ENCODE measurements around the gene P3H2. TPM values are rescaled to one million over a fixed set of nuclear protein-coding genes. Genes with fewer than 3 reads are reported as not detected.
A peak's percentile ranks its signal among the peaks of the same experiment; 100 is the strongest.

P3H2 gene
- total and polyA plus RNA-seq, 2 experiments from 2014 or later = 14.5 TPM

- Histone ChIP-seq H3K9me2 (replicated peaks; ENCODE audit: insufficient read depth) (no peaks in the 10 kb centered on the region), H3K4me2 (peak overlapping the region; percentile 59), H3K27ac (peak overlapping the region; percentile 15), H3K9me3 (ENCODE audit: low read depth) (no peaks in the 10 kb centered on the region), H3K79me2 (peaks cover 4% of the 10 kb centered on the region), H3K36me3 (replicated peaks; ENCODE audit: insufficient read depth, low read depth) (no peaks in the 10 kb centered on the region), H2AFZ (no peak overlapping the region), H4K20me1 (ENCODE audit: insufficient read depth, poor library complexity, severe bottlenecking) (no peaks in the 10 kb centered on the region), H3K4me1 (ENCODE audit: insufficient read depth) (peaks cover 25% of the 10 kb centered on the region), H3K4me3 (no peak overlapping the region), H3K27me3 (no peaks in the 10 kb centered on the region)
- DNase-seq (ENCODE audit: low spot score) = no peak
- TF ChIP-seq EZH2phosphoT487 (IDR thresholded peaks at IDR 0.05; ENCODE audit: low read depth, severe bottlenecking, unreplicated experiment) (no peak), EZH2 (IDR thresholded peaks at IDR 0.05; ENCODE audit: borderline replicate concordance) (no peak), CTCF (IDR thresholded peaks at IDR 0.05; ENCODE audit: poor library complexity) (no peak)
- 50% methylated on average over 9 of the region's 9 CpGs for whole genome bisulfite sequencing (ENCODE audit: low lambda C conversion rate, missing lambda C conversion rate)
Observed at GRCh38 chr3:190048932-190049441, 71.7 kb downstream of the P3H2 start.

GRCh38 chr3:190044974-190045373, 75.7 kb downstream of the P3H2 start:
- H3K9me3 ChIP-seq (ENCODE audit: low read depth) = no peaks in the 10 kb centered on the region
- peaks cover 49% of the 10 kb centered on the region for H3K4me1 ChIP-seq (ENCODE audit: insufficient read depth)
- no peaks in the 10 kb centered on the region for H3K9me2 ChIP-seq (replicated peaks; ENCODE audit: insufficient read depth)
- H3K36me3 ChIP-seq (replicated peaks; ENCODE audit: insufficient read depth, low read depth) = no peaks in the 10 kb centered on the region
- no peak overlapping the region for H3K4me3 ChIP-seq
- H3K4me2 ChIP-seq = no peak overlapping the region
- no peaks in the 10 kb centered on the region for H4K20me1 ChIP-seq (ENCODE audit: insufficient read depth, poor library complexity, severe bottlenecking)
- no peak for DNase-seq (ENCODE audit: low spot score)
- no peak overlapping the region for H2AFZ ChIP-seq
- WGBS (ENCODE audit: low lambda C conversion rate, missing lambda C conversion rate) = 61% methylated on average over 2 of the region's 2 CpGs
- TF ChIP-seq EZH2 (IDR thresholded peaks at IDR 0.05; ENCODE audit: borderline replicate concordance) = no peak
- TF ChIP-seq EZH2phosphoT487 (IDR thresholded peaks at IDR 0.05; ENCODE audit: low read depth, severe bottlenecking, unreplicated experiment) = no peak
- no peak for TF ChIP-seq CTCF (IDR thresholded peaks at IDR 0.05; ENCODE audit: poor library complexity)
- H3K27ac ChIP-seq = peak overlapping the region; percentile 14
- peaks cover 8% of the 10 kb centered on the region for H3K79me2 ChIP-seq
- H3K27me3 ChIP-seq = no peaks in the 10 kb centered on the region

DNA sequence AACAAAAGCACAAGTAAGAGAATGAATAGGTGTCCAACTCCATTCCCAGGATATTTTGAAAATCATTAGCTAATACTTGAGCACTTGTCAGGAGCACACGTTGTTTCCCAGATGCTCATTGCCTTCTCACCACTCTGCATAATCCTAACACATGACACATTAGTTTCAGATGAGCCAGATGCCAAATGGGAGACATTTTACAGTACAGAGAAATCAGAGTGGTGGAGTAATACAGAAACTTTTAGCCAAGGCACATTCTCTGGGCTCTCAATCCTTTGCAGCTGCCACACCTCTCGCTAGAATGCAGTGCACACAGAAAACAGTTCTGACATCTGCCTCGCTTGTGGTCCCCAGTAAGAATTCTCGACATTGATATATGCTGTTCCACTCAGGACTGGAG, 76.6 kb downstream of the P3H2 start:
- H3K36me3 ChIP-seq (replicated peaks; ENCODE audit: insufficient read depth, low read depth) = no peaks in the 10 kb centered on the region
- no peak overlapping the region for H3K27ac ChIP-seq
- no peak for DNase-seq (ENCODE audit: low spot score)
- H2AFZ ChIP-seq = no peak overlapping the region
- H3K4me2 ChIP-seq = peak overlapping the region; percentile 32
- WGBS (ENCODE audit: low lambda C conversion rate, missing lambda C conversion rate) = 50% methylated on average over 4 of the region's 4 CpGs
- H3K9me3 ChIP-seq (ENCODE audit: low read depth) = no peaks in the 10 kb centered on the region
- peaks cover 44% of the 10 kb centered on the region for H3K4me1 ChIP-seq (ENCODE audit: insufficient read depth)
- no peak for TF ChIP-seq EZH2phosphoT487 (IDR thresholded peaks at IDR 0.05; ENCODE audit: low read depth, severe bottlenecking, unreplicated experiment)
- H3K79me2 ChIP-seq = peaks cover 5% of the 10 kb centered on the region
- H3K9me2 ChIP-seq (replicated peaks; ENCODE audit: insufficient read depth) = no peaks in the 10 kb centered on the region
- H3K27me3 ChIP-seq = no peaks in the 10 kb centered on the region
- no peaks in the 10 kb centered on the region for H4K20me1 ChIP-seq (ENCODE audit: insufficient read depth, poor library complexity, severe bottlenecking)
- H3K4me3 ChIP-seq = no peak overlapping the region

DNA sequence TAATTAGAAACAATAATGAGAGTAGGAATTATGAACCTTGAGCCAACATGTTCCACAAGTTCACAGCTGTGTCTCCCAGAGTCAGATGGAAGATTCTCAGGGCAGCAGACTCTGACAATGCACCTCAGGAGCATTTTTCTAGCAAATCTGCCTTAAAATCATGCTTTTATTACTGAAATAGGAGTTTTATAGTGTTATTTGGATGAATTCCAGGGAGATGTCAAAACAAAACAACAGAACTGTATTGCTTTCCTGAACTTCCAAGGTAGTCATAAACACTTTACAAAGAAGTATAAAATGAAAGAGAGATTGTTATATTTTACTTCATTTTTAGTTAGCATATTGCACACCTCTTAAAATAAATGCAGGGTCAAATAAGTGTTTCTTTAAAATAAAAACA, 77.0 kb downstream of the P3H2 start:
- Histone ChIP-seq H2AFZ (no peak overlapping the region), H3K4me3 (no peak overlapping the region), H3K9me3 (ENCODE audit: low read depth) (no peaks in the 10 kb centered on the region), H3K9me2 (replicated peaks; ENCODE audit: insufficient read depth) (no peaks in the 10 kb centered on the region), H3K79me2 (peaks cover 5% of the 10 kb centered on the region), H3K27ac (peak overlapping the region; percentile 15), H4K20me1 (ENCODE audit: insufficient read depth, poor library complexity, severe bottlenecking) (no peaks in the 10 kb centered on the region), H3K36me3 (replicated peaks; ENCODE audit: insufficient read depth, low read depth) (no peaks in the 10 kb centered on the region), H3K4me1 (ENCODE audit: insufficient read depth) (peaks cover 40% of the 10 kb centered on the region), H3K27me3 (no peaks in the 10 kb centered on the region), H3K4me2 (peak overlapping the region; percentile 32)
- TF ChIP-seq EZH2phosphoT487 (IDR thresholded peaks at IDR 0.05; ENCODE audit: low read depth, severe bottlenecking, unreplicated experiment) = no peak
- no peak for TF ChIP-seq CTCF (IDR thresholded peaks at IDR 0.05; ENCODE audit: poor library complexity)
- no peak for TF ChIP-seq EZH2 (IDR thresholded peaks at IDR 0.05; ENCODE audit: borderline replicate concordance)
- no peak for DNase-seq (ENCODE audit: low spot score)

All from hepatocyte (in vitro differentiated cells).